HG02571 (cell line): Measurements from ENCODE around the gene CLN6.
"Not testable (repeated sequence)": the region's sequence is repeated elsewhere in the genome, so short reads cannot be mapped to it uniquely, and the experiment has no call there.

Experiments
- ATAC-seq: cut with Tn5 transposase; IDR thresholded peaks from one replicate; pipeline ENCODE4 v1.9.1; 2021; ENCODE audit warnings: mild to moderate bottlenecking, moderate library complexity; ENCODE audit not compliant: unreplicated experiment

CLN6 gene

DNA sequence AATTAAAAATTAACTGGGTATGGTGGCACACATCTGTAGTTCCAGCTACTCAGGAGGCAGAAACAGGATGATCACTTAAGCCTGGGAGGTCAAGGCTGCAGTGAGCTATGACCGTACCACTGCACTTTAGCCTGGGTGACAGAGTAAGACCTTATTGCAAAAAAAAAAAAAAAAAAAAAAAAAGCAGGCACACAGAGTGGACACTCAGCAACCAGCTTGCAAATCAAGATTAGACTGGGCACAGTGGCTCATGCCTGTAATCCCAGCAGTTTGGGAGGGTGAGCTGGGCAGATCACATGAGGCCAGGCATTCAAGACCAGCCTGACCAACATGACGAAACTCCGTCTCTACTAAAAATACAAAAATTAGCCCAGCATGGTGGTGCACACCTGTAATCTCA is 5.4 kb downstream of the CLN6 start:
- no peak for ATAC-seq

DNA sequence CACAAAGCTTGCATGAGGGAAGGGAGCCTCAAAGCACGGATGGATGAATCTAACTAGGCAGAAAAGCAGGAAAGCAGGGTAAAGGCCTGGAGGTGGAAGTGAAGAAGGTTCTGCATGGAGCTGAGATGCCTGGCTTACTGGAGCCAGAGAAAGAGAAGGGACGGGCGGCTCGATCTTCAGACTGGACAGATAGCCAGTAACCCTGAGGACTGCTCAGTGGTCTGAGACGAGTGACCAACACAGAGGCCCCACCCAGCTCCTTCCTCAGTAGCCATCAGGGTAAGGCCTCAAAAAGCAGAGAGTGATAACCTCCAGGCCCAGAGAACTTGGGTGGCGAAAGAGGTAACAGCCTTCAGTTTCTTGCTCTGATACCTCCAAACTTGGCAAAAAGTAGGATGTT is 6.4 kb downstream of the CLN6 start:
- no peak for ATAC-seq

DNA sequence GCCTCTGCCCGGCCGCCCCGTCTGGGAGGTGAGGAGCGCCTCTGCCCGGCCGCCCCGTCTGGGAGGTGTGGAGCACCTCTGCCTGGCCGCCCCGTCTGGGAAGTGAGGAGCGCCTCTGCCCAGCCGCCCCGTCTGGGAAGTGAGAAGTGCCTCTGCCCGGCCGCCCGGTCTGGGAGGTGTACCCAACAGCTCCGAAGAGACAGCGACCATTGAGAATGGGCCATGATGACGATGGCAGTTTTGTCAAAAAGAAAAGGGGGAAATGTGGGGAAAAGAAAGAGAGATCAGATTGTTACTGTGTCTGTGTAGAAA is 7.1 kb downstream of the CLN6 start:
- ATAC-seq = not testable (repeated sequence)

DNA sequence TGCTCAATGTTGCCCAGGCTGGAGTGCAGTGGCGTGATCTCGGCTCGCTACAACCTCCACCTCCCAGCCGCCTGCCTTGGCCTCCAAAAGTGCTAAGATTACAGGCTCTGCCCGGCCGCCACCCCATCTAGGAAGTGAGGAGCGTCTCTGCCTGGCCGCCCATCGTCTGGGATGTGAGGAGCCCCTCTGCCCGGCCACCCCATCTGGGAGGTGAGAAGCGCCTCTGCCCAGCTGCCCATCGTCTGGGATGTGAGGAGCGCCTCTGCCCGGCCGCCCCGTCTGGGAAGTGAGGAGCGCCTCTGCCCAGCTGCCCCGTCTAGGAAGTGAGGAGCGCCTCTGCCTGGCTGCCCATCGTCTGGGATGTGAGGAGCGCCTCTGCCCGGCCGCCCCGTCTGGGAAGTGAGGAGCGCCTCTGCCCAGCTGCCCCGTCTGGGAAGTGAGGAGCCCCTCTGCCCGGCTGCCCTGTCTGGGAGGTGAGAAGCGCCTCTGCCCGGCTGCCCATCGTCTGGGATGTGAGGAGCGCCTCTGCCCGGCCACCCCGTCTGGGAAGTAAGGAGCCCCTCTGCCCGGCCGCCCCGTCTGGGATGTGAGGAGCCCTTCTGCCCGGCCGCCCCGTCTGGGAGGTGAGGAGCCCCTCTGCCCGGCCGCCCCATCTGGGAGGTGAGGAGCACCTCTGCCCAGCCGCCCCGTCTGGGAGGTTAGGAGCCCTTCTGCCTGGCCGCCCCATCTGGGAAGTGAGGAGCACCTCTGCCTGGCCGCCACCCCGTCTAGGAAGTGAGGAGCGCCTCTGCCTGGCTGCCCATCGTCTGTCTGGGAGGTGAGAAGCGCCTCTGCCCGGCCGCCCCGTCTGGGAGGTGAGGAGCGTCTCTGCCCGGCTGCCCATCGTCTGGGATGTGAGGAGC is 7.7 kb downstream of the CLN6 start:
- ATAC-seq = not testable (repeated sequence)

DNA sequence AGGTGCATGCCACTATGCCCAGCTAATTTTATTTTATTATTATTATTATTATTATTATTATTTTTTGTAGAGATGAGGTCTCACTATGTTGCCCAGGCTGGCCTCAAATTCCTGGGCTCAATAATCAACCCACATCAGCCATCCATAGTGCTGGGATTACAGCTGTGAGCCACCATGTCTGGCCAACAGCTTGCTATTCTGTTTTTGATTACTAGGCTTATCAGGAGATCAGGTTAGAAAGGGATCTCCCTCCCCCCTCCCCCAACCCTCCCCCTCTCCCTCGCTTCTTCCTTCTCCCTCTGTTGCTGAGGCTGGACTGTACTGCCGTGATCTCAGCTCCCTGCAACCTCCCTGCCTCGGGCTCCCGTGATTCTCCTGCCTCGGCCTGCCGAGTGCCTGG is 8.6 kb downstream of the CLN6 start:
- ATAC-seq = no peak

DNA sequence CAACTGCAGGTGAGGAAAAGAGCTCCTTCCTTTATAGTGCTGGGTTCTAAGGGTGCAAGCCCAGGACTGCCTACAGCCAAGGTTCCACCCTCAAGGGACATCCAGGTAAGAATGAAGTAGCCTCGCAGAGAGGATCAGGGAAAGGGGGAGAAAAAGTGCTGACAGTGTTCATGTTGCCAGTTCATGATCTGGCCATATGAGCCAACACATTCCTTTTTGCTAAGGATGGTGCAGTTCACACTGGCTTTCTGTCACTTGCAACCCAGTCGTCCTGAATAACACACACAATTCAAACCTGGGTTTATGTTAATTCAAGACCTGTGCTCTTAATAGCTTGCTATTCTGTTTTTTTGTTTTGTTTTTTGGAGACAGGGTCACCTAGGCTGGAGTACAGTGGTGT is 9.0 kb downstream of the CLN6 start:
- no peak for ATAC-seq

DNA sequence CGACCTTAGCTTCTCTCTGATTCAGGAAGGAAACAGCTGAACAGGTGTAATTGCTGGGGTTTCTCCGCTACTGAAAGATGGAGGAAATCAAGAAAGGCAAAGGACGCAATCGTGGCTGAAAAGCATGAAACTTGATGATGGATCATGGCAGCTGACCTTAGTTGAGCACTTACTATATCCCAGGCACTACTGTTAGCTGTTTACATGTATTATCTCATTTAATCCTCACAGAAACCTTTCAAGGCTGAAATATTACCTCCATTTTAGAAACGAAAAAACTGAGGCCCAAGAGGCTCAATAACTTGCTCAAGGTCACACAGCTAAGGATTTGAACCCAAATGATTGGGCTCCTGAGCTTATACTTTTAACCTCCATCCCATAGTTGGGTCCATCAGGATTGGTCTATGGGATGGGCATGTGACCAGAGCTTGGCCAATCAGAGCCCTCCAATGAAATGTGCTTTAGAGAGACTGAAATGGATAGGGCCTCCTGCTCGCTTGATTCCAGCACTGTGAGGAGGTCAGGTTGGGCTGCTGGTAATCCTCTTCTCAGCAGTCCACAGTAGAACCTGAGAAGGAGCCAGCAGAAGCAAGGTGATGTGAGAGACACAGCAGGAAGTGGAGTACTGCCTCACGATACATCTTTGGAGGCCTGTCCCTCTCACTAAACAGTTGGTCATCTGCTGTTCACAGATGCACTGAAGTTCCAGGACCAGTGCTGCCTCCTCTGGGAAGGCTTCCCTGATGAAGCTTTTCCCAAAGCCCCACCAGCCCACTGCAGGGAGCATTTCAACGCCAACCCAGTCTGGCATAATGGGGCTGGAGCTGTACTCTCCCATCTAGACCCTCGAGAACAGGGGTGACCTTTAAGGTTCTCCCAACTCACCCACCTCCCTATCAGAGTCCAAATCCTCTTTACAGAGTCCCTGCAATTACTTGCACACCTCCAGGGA is 10.4 kb downstream of the CLN6 start:
- ATAC-seq = no peak

DNA sequence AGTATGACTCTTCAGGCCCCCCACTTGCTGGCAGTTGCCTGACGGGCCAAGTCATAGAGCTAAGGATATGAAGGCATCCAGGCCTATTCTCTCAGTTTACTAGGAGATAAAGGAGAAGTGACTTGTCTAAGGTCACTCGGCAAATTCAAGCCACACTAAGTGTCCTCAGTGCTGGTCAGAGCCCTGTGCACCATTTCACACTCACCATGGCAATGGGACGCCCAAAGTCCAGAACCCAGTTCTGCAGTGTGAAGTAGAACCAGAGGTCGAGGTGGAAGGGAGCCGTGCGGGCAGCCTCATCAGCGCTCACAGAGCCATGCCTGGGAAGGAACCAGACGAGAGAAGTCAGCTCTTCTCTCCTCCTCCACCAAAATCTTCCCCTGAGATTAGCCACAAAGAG is 11.2 kb downstream of the CLN6 start:
- no peak for ATAC-seq

DNA sequence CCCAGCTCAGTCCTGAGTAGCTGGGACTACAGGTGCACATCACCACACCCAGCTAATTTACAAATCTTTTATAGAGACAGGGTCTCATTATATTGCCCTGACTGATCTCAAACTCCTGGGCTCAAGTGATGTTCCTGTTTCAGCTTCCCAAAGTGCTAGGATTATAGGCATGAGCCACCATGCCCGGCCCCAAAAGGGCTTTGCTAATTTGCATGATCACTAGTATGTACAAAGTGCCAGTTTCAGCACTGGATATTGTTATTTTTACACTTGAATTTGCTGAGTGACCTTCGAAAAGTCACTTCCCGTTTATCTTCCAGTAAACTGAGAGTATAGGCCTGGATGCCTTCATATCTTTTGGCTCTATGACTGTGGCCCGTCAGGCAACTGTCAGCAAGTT is 12.2 kb downstream of the CLN6 start:
- ATAC-seq = no peak

DNA sequence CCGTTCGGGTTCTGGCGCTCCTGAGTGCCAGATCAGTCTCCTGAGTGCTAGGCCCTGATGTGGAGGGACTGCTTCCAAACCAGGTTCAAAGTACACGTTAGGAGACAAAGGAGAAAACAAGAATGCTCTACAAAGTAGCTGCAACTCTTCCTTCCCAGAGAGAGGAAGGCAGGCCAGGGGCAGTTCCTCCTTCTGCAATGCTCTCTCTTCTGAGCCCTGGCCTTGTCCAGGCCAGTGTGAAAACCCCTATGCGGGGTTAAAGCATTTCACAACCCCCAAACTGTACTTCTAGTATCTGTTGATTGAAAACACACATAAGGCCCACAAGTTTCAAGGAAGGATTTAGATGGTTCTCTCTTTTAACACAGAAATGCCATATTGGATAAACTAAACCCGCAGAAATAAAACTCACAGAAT is 14.7 kb downstream of the CLN6 start:
- no peak for ATAC-seq

DNA sequence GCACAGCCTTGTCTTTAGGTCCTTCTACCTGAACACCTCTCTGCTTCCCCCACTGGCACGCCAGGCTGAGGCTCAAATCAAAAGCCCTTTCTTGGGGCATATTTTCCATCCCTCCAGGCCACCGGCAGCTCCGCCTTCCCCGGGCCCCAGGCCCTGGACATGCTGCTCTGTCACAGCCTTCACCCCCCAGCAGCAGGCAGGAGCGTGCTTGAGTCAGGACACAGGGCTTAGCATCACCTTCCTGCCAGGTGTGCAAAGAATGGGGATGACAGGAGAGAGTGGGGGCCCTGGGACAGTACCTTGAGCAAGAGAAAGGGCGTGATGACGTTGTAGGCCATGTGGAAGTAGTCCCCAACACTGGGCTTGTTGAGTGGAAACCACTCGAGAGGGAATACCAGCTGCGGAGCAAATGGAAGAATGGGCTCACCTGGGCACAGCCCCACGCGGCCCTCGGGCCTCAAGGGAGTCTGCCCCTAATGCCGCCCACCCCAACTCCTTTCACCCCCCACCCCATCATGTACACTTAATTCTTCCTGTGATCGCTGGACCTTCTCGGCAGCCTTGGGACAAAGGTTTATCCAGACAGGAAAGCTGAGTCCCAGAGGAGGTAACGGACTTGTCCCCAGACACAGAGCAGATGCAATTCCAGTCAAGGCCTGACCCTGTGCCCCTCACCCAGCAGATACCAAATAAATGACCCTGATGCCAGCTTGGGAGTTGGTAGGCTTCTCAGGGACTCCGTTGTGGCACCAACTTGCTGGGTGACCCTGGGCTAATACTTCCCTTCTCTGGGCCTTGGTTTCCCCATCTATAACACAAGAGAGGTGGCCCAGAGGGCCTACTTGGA is 15.3 kb downstream of the CLN6 start:
- no peak for ATAC-seq

DNA sequence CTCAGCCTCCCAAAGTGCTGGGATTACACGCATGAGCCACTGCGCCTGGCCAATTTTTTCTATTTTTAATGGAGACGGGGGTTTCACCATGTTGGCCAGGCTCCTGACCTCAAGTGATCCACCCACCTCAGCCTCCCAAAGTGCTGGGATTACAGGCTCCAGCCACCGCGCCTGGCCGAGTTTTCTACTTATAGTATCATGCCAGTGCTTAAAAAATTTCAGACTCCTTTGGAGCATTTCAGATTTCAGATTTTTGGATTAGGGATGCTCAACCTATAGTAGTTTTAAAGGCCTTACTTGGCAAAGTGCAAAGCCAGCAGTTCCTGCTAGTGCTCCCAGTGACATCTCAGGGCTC is 16.1 kb downstream of the CLN6 start:
- not testable (repeated sequence) for ATAC-seq

DNA sequence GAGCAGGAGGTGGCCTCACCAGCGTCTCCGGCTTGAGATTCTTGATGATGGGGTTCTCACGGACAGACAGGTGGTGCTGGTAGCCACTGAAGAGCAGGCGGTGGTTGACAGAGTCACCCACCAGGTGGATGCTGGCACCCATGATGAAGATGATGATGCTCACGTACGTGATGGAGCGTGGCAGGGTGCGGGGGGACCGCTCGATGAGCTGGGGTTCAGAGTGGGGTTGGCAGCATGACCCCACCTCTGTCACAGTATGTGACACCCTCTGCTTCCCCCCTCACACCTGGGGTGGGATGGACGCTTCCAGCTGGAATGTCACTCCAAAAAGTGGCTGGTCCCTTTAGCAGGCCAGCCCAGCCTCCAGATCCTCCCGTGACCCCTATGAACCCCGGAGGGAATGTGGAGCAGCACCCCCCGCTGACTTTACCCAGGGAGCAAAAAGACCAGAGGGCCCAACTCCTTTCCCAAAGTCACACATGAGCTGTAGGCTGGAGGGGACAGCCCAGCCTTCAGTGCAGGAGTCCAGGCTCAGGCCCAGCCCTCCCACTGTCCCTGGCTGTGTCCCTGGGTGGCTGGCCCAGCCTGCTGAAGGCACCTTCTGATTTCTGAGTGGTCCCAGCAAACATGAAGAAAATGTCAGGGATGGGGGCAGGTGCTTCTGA is 17.7 kb downstream of the CLN6 start:
- no peak for ATAC-seq

DNA sequence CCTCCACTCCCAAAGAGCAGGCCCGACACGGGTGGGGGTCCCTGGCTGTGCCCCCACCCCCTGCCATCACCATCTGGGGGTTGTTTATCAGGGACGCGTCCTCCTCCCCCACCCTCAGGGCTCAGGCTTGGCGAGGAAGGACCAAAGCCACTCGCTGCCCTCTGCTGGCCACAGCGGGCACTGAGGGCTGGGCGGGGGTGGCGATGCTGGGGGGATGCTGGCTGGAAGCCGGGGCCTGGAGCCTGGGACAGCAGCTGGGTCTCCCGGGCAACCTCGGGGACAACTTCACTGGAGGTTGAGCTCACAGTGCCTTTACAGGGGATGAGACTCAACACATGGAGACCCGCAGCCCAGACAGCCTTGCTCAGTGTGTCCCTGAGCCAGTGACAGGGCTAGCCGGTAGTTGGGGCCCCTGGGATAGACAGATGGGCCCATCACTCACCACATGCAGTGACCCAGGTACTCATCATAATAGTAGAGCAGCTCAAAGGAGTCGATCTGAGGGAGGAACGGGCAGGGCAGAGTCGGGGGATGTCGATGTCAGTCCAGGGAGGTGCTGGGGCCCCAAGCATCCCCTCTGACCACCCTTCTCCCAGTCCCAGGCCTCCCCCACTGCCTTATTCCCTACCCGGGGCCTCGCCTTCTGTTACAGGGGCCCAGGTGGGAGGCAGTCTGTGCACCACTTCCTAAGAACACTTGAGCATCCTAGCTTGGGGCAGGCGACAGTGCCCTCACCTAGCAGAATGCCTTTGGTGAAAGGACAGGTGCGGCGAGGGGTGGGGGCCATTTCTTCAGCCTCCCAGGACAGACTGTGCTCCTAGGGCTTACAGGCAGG is 18.5 kb downstream of the CLN6 start:
- ATAC-seq = no peak

DNA sequence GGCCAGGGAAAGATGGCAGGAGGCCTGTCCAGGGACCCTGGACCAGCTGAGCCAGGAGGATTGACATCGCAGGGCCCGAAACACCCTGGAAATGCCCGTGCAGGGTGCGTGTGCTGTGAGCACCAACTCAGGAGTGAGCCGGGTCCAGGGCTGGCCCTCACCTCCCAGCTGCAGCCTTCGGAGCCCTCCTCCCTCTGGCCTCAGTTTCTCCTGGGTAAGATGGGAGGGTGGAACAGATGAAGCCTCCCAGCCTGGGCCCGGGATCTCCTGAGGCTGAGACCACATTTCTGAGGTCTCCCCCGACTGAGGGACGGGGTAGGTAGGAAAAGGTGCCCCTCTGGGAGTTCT is 19.1 kb downstream of the CLN6 start:
- no peak for ATAC-seq

DNA sequence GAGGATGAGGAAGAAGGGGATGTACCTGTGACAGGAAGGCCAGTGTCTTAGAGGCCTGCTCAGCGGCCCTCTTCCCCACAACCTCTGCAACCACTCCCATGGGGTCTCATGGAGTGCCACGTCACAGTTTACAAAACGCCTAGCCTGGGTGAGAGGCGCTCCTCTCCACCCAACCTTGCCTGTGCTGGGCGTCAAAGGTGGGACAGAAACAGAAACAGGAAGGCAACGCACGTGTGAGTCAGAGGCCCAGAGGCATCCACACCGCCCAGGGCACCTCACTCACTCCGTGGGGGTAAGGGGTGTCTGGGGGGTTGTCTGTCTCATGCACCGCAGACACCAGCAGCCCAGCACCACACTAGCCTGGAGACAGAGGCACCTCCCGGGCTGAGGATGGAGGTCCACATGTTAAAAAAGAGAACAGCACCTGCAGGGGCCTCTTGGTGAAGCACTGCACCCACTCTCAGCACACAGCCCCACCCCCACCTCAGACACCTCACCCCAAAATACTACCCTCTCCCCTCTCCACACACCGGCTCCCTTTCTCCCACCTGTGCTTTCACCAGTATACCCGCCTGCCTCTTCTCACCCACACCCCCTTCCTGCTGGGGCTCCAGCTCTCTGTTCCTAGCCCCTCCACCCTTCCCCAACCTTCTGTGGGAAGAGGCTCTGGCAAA is 19.7 kb downstream of the CLN6 start:
- peak; percentile 57 for ATAC-seq

DNA sequence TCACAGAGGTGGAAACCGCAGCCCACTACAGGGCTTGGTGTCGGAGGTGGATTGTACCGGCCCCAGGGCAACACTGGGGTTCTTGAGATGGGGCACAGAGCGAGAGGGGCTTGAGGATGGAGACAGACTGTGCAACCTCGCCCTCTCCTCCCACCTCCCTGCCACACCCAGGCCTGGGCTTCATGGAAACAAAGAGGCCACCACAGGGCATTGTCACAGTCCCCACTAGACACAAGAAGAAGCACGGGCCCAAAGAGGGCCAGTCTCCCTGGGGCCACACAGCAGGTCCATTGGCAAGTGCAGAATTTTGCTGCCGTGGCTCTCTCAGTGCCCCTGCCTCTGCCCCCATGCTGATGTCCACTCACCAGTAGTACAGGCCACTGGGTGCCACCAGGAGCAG is 20.3 kb downstream of the CLN6 start:
- ATAC-seq = no peak

DNA sequence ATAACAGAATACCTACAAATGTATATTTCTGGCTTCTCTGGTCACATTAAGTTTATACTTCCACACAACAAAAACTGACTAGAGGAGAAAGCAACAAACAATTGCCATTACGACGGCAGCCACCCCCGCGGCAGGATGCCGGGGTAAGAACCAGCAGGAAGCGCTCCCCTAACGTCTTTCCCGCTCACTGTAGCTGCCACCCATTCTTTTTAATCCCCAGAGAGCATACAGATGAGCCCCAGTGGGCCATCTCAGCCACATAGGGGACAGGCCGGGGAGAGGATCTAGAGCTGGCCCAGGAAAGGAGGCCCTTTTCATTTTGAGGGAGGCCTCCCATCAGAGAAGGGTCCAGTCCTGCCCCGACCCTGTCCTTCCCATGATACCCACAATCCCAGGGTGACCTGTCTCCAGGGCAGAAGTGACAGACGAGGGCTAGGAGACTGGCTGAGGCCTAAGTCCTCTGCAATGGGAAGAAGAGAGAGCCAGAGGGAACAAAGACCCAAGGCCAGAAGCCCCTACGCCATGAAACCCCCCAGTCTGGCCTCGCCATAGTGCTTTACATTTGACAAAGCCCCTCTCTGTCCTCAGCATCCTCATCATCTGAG is 20.8 kb downstream of the CLN6 start:
- ATAC-seq = no peak

DNA sequence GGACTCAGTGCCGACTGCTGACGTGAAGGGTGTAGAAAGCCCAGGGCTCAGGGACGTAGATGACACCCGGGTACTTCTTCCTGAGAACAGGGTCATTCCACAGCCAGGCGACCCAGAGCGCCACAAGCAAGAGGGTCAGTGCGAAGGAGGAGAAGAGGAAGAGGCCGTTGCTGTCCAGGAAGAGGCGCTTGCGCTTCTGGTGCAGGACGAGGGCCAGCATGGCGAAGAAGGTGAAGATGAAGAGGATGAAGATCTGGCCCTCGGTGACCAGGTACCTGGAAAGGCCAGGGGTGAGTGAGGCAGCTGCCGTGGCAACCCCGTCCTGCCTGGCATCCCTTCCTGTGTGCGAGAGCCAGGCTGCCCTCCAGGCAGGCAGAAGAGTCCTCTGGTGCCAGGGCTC is 21.4 kb downstream of the CLN6 start:
- ATAC-seq = no peak
